Measurements from ENCODE around the gene SLC11A1. TPM values are rescaled to one million over a fixed set of nuclear protein-coding genes. Genes with fewer than 3 reads are reported as not detected.

Gene SLC11A1
- total and polyA plus RNA-seq, 2 experiments from 2014 or later, result 0.31 TPM; not detected in 1

DNA sequence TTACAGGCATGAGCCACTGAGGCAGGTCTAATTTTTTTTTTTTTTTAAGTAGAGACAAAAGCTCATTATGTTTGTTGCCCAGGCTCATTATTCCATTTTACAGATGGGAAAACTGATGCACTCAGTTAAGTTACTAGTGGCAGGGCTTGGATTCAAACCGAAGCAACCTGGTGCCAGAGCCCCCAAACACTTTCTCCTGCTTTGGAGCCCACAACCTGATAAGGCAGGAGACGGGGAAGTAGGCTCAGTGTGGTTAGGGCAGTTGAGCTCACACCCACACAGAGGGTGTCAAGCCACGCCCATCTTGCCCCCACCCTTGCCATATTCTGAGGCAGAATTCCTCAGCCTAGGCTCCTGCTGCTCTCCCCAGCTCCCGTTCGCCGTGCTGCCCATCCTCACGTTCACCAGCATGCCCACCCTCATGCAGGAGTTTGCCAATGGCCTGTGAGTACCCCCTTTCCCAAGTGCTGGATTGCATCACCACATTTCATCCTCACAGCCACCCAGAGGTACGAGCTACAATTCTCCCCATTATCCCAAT is 11.7 kb downstream of the SLC11A1 start:
- Histone ChIP-seq H3K27me3 (ENCODE audit: insufficient read depth) (peaks cover 31% of the 10 kb centered on the region), H3K79me2 (replicated peaks; ENCODE audit: insufficient read depth) (no peaks in the 10 kb centered on the region), H3K36me3 (ENCODE audit: insufficient read depth) (no peaks in the 10 kb centered on the region), H3F3A (replicated peaks; ENCODE audit: low read depth) (0 out of 2 replicates have a peak, but pooled peaks cover 3% of the 10 kb centered on the region), H3K4me2 (no peak overlapping the region), H3K9me2 (ENCODE audit: insufficient read depth) (no peaks in the 10 kb centered on the region), H2AFZ (peak overlapping the region; percentile 59), H3K27ac (ENCODE audit: low read depth) (no peak overlapping the region), H3K4me1 (ENCODE audit: insufficient read depth) (peaks cover 19% of the 10 kb centered on the region; the same call in 1 of the 2 replicates), H3K4me3 (no peak overlapping the region), H4K20me1 (replicated peaks; ENCODE audit: insufficient read depth) (no peaks in the 10 kb centered on the region)
- no peak for TF ChIP-seq STAT1 (IDR thresholded peaks at IDR 0.05; ENCODE audit: unreplicated experiment)
- TF ChIP-seq EZH2phosphoT487 (IDR thresholded peaks at IDR 0.05; ENCODE audit: unreplicated experiment), result no peak
- TF ChIP-seq, protein P1, sequence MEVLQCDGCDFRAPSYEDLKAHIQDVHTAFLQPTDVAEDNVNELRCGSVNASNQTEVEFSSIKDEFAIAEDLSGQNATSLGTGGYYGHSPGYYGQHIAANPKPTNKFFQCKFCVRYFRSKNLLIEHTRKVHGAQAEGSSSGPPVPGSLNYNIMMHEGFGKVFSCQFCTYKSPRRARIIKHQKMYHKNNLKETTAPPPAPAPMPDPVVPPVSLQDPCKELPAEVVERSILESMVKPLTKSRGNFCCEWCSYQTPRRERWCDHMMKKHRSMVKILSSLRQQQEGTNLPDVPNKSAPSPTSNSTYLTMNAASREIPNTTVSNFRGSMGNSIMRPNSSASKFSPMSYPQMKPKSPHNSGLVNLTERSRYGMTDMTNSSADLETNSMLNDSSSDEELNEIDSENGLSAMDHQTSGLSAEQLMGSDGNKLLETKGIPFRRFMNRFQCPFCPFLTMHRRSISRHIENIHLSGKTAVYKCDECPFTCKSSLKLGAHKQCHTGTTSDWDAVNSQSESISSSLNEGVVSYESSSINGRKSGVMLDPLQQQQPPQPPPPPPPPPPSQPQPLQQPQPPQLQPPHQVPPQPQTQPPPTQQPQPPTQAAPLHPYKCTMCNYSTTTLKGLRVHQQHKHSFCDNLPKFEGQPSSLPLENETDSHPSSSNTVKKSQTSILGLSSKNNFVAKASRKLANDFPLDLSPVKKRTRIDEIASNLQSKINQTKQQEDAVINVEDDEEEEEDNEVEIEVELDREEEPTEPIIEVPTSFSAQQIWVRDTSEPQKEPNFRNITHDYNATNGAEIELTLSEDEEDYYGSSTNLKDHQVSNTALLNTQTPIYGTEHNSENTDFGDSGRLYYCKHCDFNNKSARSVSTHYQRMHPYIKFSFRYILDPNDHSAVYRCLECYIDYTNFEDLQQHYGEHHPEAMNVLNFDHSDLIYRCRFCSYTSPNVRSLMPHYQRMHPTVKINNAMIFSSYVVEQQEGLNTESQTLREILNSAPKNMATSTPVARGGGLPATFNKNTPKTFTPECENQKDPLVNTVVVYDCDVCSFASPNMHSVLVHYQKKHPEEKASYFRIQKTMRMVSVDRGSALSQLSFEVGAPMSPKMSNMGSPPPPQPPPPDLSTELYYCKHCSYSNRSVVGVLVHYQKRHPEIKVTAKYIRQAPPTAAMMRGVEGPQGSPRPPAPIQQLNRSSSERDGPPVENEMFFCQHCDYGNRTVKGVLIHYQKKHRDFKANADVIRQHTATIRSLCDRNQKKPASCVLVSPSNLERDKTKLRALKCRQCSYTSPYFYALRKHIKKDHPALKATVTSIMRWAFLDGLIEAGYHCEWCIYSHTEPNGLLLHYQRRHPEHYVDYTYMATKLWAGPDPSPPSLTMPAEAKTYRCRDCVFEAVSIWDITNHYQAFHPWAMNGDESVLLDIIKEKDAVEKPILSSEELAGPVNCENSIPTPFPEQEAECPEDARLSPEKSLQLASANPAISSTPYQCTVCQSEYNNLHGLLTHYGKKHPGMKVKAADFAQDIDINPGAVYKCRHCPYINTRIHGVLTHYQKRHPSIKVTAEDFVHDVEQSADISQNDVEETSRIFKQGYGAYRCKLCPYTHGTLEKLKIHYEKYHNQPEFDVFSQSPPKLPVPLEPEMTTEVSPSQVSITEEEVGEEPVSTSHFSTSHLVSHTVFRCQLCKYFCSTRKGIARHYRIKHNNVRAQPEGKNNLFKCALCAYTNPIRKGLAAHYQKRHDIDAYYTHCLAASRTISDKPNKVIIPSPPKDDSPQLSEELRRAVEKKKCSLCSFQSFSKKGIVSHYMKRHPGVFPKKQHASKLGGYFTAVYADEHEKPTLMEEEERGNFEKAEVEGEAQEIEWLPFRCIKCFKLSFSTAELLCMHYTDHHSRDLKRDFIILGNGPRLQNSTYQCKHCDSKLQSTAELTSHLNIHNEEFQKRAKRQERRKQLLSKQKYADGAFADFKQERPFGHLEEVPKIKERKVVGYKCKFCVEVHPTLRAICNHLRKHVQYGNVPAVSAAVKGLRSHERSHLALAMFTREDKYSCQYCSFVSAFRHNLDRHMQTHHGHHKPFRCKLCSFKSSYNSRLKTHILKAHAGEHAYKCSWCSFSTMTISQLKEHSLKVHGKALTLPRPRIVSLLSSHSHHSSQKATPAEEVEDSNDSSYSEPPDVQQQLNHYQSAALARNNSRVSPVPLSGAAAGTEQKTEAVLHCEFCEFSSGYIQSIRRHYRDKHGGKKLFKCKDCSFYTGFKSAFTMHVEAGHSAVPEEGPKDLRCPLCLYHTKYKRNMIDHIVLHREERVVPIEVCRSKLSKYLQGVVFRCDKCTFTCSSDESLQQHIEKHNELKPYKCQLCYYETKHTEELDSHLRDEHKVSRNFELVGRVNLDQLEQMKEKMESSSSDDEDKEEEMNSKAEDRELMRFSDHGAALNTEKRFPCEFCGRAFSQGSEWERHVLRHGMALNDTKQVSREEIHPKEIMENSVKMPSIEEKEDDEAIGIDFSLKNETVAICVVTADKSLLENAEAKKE (CRISPR knock-in tag; IDR thresholded peaks at IDR 0.05), result no peak
- TF ChIP-seq, protein P2, sequence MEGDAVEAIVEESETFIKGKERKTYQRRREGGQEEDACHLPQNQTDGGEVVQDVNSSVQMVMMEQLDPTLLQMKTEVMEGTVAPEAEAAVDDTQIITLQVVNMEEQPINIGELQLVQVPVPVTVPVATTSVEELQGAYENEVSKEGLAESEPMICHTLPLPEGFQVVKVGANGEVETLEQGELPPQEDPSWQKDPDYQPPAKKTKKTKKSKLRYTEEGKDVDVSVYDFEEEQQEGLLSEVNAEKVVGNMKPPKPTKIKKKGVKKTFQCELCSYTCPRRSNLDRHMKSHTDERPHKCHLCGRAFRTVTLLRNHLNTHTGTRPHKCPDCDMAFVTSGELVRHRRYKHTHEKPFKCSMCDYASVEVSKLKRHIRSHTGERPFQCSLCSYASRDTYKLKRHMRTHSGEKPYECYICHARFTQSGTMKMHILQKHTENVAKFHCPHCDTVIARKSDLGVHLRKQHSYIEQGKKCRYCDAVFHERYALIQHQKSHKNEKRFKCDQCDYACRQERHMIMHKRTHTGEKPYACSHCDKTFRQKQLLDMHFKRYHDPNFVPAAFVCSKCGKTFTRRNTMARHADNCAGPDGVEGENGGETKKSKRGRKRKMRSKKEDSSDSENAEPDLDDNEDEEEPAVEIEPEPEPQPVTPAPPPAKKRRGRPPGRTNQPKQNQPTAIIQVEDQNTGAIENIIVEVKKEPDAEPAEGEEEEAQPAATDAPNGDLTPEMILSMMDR (conservative IDR thresholded peaks at IDR 0.05; ENCODE audit: low read depth in 2 of 2), result no peak
- no peak for TF ChIP-seq NANOG (IDR thresholded peaks at IDR 0.05; ENCODE audit: borderline replicate concordance)
- no peak for TF ChIP-seq JUNB (IDR thresholded peaks at IDR 0.05; ENCODE audit: unreplicated experiment)
- no peak for TF ChIP-seq CREB1 (CRISPR knock-in tag; IDR thresholded peaks at IDR 0.05; ENCODE audit: low read depth)
- TF ChIP-seq, protein P3, sequence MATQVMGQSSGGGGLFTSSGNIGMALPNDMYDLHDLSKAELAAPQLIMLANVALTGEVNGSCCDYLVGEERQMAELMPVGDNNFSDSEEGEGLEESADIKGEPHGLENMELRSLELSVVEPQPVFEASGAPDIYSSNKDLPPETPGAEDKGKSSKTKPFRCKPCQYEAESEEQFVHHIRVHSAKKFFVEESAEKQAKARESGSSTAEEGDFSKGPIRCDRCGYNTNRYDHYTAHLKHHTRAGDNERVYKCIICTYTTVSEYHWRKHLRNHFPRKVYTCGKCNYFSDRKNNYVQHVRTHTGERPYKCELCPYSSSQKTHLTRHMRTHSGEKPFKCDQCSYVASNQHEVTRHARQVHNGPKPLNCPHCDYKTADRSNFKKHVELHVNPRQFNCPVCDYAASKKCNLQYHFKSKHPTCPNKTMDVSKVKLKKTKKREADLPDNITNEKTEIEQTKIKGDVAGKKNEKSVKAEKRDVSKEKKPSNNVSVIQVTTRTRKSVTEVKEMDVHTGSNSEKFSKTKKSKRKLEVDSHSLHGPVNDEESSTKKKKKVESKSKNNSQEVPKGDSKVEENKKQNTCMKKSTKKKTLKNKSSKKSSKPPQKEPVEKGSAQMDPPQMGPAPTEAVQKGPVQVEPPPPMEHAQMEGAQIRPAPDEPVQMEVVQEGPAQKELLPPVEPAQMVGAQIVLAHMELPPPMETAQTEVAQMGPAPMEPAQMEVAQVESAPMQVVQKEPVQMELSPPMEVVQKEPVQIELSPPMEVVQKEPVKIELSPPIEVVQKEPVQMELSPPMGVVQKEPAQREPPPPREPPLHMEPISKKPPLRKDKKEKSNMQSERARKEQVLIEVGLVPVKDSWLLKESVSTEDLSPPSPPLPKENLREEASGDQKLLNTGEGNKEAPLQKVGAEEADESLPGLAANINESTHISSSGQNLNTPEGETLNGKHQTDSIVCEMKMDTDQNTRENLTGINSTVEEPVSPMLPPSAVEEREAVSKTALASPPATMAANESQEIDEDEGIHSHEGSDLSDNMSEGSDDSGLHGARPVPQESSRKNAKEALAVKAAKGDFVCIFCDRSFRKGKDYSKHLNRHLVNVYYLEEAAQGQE (IDR thresholded peaks at IDR 0.05; ENCODE audit: unreplicated experiment), result no peak
- no peak for TF ChIP-seq EZH2 (IDR thresholded peaks at IDR 0.05; ENCODE audit: low read depth, unreplicated experiment)
- TF ChIP-seq ZNF114 (CRISPR knock-in tag; IDR thresholded peaks at IDR 0.05), result no peak
- no peaks in the 10 kb centered on the region for H3K9me3 Mint-ChIP-seq
- no peak overlapping the region for H3K4me3 Mint-ChIP-seq
- peaks cover 27% of the 10 kb centered on the region; the same call in 2 of the 3 replicates for H3K4me1 Mint-ChIP-seq
- H3K27ac Mint-ChIP-seq, result no peak overlapping the region
- peaks cover 48% of the 10 kb centered on the region for H3K27me3 Mint-ChIP-seq (ENCODE audit: insufficient read depth, low read depth, poor library complexity)
- peak; percentile 1; the same call in 1 of the 3 replicates for ATAC-seq
- DNase-seq (ENCODE audit: low spot score), result no peak
- no peaks in the 10 kb centered on the region for H3K36me3 Mint-ChIP-seq (ENCODE audit: low read depth)

All from GM23338 (cell line).